KBM-7 (cell line): Measurements from ENCODE around the gene PITX1.

Source experiments
- DNase-seq: peaks from one replicate; pipeline ENCODE4 v3.0.0-alpha.2; 2015
- in situ Hi-C: fragments of 300-500 bp; cut with MboI; formaldehyde crosslinking; loops from 2 replicates; pipeline ENCODE4 v1.14.3; 2020; ENCODE audit warnings: low sequenced_read_pairs, low pct_unique_long_range_greater_than_20kb, mixed read lengths

Gene PITX1

GRCh38 chr5:135048286-135048685 lies 14.3 kb upstream of the PITX1 start:
- no peak for DNase-seq
- in situ Hi-C loops, result no loop called here

DNA sequence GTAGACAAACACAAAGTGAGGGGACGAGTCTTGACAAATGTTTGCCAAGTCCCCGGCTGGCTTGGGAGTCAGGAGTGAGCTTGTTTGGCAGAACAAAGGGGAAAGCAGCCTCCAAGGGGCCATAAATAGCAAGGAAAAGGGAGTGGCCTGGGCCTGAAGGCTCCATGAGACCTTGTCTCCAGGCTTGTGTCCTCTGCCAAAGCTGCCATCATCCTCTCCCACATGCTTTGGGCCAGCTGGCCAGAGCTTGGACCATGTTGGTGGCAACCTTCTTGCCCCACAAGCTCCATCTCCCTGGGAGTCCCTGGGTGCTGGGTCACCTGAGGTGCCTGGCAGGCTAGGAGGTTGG lies 13.3 kb upstream of the PITX1 start:
- no peak for DNase-seq
- in situ Hi-C loops, result no loop called here

GRCh38 chr5:135046661-135047346 lies 12.8 kb upstream of the PITX1 start:
- in situ Hi-C loops, result no loop called here
- DNase-seq, result no peak

- in situ Hi-C loops, result no loop called here
- DNase-seq, result no peak
These were observed 11.5 kb upstream of the PITX1 start for GRCh38 chr5:135045488-135045887.

GRCh38 chr5:135042595-135042994 lies 8.6 kb upstream of the PITX1 start:
- in situ Hi-C loops, result no loop called here
- DNase-seq, result no peak

- no peak for DNase-seq
- in situ Hi-C loops, result no loop called here
These were observed 7.7 kb upstream of the PITX1 start for GRCh38 chr5:135041726-135042125.

GRCh38 chr5:135041145-135041587 lies 7.1 kb upstream of the PITX1 start:
- in situ Hi-C loops, result no loop called here

GRCh38 chr5:135040333-135041144 lies 6.5 kb upstream of the PITX1 start:
- DNase-seq, result no peak
- in situ Hi-C loops, result no loop called here

More at GRCh38 chr5:135041145-135041587, 7.1 kb upstream of the PITX1 start:
- DNase-seq, result no peak

DNA sequence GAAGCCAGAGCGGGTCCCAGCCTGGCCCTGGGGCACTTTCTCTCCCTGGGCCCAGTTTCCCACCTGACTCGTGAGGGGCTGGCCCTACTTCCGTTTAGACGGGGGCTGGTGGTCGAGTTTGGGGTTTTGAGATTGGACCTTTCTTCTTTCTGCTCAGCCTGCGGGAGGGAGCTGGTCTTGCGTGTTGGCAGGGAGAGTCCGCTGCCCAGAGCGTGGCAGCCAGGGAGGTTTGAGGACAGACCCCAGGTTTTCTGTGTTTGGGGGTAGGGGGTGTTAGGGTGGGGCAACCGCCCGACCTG lies 6.0 kb upstream of the PITX1 start:
- in situ Hi-C loops, result no loop called here
- DNase-seq, result no peak

GRCh38 chr5:135039271-135040033 lies 5.4 kb upstream of the PITX1 start:
- in situ Hi-C loops, result no loop called here
- DNase-seq, result no peak

- DNase-seq, result no peak
- in situ Hi-C loops, result no loop called here
These were observed 4.8 kb upstream of the PITX1 start for GRCh38 chr5:135038813-135039270.

DNA sequence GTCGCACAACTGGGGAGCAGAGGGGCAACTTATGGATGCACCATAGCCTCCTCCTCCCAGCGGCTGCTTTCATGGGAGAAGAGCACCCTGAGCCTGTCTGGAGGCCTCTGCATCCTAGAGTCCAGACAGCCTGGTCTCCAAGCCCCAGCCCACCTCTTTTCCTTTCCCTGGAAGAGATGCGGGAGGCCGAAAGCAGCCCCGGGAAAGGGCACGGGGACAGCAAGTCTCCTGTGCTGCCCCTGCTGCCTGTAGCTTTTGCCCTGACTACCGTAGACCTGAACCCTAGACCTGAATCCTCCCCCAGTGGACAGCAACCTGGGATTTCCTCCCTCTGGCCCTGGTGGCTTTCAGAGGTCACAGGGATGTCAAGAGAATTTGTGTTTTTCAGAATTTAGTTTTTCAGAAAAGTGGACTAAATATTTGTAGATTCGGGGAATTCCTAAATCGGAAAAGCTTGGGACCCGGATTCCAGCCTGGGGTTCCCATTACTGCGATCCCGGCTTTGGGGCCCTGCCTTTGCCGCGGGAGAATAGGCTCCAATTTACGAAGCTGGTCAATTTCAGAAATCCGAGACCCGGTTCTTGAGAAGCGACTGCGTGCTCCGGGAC lies 4.3 kb upstream of the PITX1 start:
- no peak for DNase-seq
- in situ Hi-C loops, result no loop called here

DNA sequence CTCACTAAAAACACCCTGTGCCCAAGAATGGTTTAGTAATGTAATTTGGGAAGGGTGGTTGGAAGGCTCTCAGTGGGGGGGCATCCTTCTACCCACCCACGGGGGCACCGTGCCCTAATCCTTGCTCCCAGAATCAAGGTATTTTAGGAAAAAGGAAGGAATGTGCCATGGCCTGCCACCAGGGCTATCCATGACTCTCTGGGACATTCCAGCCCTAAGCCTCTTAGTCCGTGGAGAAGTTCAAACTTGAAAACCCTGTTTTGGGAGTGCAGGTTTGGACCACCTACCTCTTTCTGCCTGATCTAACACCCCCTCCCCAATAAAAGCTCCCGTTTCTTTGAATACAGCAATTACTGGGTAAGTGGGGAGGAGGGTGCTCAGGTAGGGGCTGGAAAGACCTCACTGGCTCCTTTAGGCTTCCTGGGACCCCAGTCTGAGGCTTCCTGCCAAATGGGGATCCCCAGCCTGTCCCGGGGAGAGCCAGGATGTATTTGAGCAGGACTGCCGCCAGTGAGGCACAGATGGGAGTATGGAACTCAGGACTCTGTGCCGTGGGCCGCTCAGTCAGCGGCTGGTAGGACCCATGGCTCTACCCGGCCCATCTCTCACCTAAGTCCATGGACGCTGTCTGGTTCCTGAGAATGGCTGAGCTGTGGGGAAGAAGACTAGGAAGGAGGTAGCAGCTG lies 3.6 kb upstream of the PITX1 start:
- in situ Hi-C loops, result no loop called here
- DNase-seq, result no peak

DNA sequence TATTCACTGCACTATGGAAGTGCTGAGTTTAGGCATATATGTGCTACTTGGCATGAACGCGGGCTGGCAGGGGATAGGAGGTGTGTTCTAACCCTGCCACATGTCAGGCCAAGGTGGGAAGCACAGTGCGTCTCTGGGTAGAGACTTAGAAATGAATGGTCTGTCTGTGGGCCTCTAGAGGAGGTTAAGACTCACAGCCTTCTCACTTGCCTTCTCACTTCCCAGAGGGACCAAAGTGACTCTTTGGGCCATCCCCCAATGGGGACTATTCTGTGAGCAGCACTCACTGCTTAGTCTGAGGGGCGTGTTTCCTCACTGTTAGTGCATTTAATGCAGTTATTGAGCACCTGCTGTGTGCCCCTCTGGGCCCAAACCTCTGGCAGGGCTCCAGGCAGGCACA lies 2.4 kb upstream of the PITX1 start:
- DNase-seq, result no peak
- in situ Hi-C loops, result no loop called here

DNA sequence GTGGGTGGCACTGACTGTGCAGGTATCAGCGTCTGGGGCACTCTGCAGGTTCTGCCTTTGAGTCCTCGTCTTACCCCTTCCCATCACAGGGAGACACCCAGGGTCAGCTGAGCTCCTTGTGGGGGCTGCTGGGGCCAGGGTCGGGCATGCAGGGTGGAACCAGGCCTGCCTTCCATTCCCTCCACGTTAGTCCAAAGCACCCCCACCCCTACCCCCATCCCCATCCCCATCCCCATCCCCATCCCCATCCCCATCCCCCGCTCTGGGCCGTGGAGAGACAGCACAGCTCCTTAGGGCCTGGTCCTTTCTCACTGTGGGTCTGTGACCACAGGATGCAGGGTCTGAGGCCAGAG lies 1.6 kb upstream of the PITX1 start:
- in situ Hi-C loops, result no loop called here
- no peak for DNase-seq

- in situ Hi-C loops, result no loop called here
These were observed 1.1 kb upstream of the PITX1 start for GRCh38 chr5:135034963-135035677.

GRCh38 chr5:135034236-135034962 lies 371 bp upstream of the PITX1 start:
- in situ Hi-C loops, result no loop called here
- DNase-seq, result peak; percentile 33

More at GRCh38 chr5:135034963-135035677, 1.1 kb upstream of the PITX1 start:
- DNase-seq, result no peak
